ENCODE results near the gene CLEC16A.

DNA sequence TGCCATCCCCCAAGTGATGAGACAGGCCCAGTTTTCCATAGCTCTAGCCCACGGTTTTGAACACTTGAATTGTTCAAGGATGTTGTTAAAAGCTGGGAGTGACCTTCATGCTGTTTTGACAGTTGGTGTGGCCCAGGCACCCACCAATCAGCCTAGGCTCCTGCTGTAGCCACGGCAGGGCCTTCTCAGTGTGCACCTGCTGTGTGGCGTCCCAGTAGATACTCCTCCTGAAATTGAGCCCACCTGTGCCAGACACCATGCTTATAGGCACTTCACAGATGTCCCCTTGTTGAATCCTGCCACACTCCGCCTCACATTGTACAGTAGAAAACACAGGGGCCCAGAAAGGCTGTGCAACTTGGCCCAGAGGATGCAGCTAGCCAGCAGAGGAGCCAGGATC, 225.3 kb downstream of the CLEC16A start:
- TF ChIP-seq, protein P1, sequence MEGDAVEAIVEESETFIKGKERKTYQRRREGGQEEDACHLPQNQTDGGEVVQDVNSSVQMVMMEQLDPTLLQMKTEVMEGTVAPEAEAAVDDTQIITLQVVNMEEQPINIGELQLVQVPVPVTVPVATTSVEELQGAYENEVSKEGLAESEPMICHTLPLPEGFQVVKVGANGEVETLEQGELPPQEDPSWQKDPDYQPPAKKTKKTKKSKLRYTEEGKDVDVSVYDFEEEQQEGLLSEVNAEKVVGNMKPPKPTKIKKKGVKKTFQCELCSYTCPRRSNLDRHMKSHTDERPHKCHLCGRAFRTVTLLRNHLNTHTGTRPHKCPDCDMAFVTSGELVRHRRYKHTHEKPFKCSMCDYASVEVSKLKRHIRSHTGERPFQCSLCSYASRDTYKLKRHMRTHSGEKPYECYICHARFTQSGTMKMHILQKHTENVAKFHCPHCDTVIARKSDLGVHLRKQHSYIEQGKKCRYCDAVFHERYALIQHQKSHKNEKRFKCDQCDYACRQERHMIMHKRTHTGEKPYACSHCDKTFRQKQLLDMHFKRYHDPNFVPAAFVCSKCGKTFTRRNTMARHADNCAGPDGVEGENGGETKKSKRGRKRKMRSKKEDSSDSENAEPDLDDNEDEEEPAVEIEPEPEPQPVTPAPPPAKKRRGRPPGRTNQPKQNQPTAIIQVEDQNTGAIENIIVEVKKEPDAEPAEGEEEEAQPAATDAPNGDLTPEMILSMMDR (IDR thresholded peaks at IDR 0.05), result no peak
- TF ChIP-seq EZH2 (IDR thresholded peaks at IDR 0.05; ENCODE audit: borderline replicate concordance, insufficient read depth, low read depth, low read length, poor library complexity, severe bottlenecking), result no peak
